BLaER1 (cell line): ENCODE data around the gene TMEM132A.

Experiments used
- H3K27ac ChIP-seq: shearing (Covaris generic); formaldehyde crosslinking; 2 replicates; pipeline ENCODE4 v1.8.1; 2022
- H3K27me3 ChIP-seq: shearing (Covaris generic); formaldehyde crosslinking; 2 replicates; pipeline ENCODE4 v1.8.1; 2022
- H3K36me3 ChIP-seq: shearing (Covaris generic); formaldehyde crosslinking; 2 replicates; pipeline ENCODE4 v1.8.1; 2022
- H3K4me1 ChIP-seq: shearing (Covaris generic); formaldehyde crosslinking; 2 replicates; pipeline ENCODE4 v1.8.1; 2022
- H3K4me2 ChIP-seq: shearing (Covaris generic); formaldehyde crosslinking; 2 replicates; pipeline ENCODE4 v1.8.1; 2022
- H3K4me3 ChIP-seq: shearing (Covaris generic); formaldehyde crosslinking; 2 replicates; pipeline ENCODE4 v1.8.1; 2022
- H3K9ac ChIP-seq: shearing (Covaris generic); formaldehyde crosslinking; 2 replicates; pipeline ENCODE4 v1.8.1; 2022
- H3K9me3 ChIP-seq: shearing (Covaris generic); formaldehyde crosslinking; 2 replicates; pipeline ENCODE4 v1.8.1; 2022
- H4K20me1 ChIP-seq: shearing (Covaris generic); formaldehyde crosslinking; 2 replicates; pipeline ENCODE4 v1.8.1; 2022
- Cebpa-rat ChIP-seq: shearing (Covaris generic); IDR thresholded peaks from 2 replicates; pipeline ENCODE4 v1.8.1; 2022

Gene TMEM132A

GRCh38 chr11:60924110-60924905 is at the start of gene TMEM132A:
TSS of gene TMEM132A (plus strand) at chr11:60924460. CDS start at chr11:60924634, 174 bp downstream.
- Histone ChIP-seq H3K27ac (peak within 1 kb of the TSS; percentile 69), H3K4me2 (peak within 1 kb of the TSS; percentile 94), H3K27me3 (peaks cover 44% of the 10 kb centered on the region), H3K9me3 (no peaks in the 10 kb centered on the region), H3K4me3 (peak within 1 kb of the TSS; percentile 82), H3K4me1 (peaks cover 58% of the 10 kb centered on the region), H3K36me3 (peaks cover 59% of the 10 kb centered on the region), H4K20me1 (peaks cover 84% of the 10 kb centered on the region), H3K9ac (peak within 1 kb of the TSS; percentile 79)
- no peak for TF ChIP-seq Cebpa-rat

- Histone ChIP-seq H3K27ac (no peak overlapping the region), H3K4me1 (peaks cover 39% of the 10 kb centered on the region), H3K9me3 (no peaks in the 10 kb centered on the region), H3K4me3 (no peak overlapping the region), H3K4me2 (no peak overlapping the region), H3K27me3 (no peaks in the 10 kb centered on the region), H3K36me3 (peaks cover 44% of the 10 kb centered on the region), H3K9ac (no peak overlapping the region), H4K20me1 (no peaks in the 10 kb centered on the region)
- no peak for TF ChIP-seq Cebpa-rat
These were observed 48.7 kb upstream of the TMEM132A start for GRCh38 chr11:60875366-60876167.

GRCh38 chr11:60876168-60876485 is 48.1 kb upstream of the TMEM132A start:
- peaks cover 38% of the 10 kb centered on the region for H3K4me1 ChIP-seq
- no peak overlapping the region for H3K9ac ChIP-seq

GRCh38 chr11:60878245-60879101 is 45.8 kb upstream of the TMEM132A start:
- Histone ChIP-seq H3K9me3 (no peaks in the 10 kb centered on the region), H3K4me2 (no peak overlapping the region), H3K27ac (no peak overlapping the region), H3K4me1 (peaks cover 14% of the 10 kb centered on the region), H3K36me3 (peaks cover 56% of the 10 kb centered on the region), H3K27me3 (no peaks in the 10 kb centered on the region), H4K20me1 (no peaks in the 10 kb centered on the region), H3K4me3 (no peak overlapping the region), H3K9ac (no peak overlapping the region)
- no peak for TF ChIP-seq Cebpa-rat

More at GRCh38 chr11:60876168-60876485, 48.1 kb upstream of the TMEM132A start:
- Histone ChIP-seq H3K9me3 (no peaks in the 10 kb centered on the region), H3K4me3 (no peak overlapping the region), H3K36me3 (peaks cover 49% of the 10 kb centered on the region), H4K20me1 (no peaks in the 10 kb centered on the region), H3K27me3 (no peaks in the 10 kb centered on the region), H3K27ac (no peak overlapping the region), H3K4me2 (no peak overlapping the region)
- no peak for TF ChIP-seq Cebpa-rat

- no peak overlapping the region for H3K27ac ChIP-seq
- no peak overlapping the region for H3K4me2 ChIP-seq
- H4K20me1 ChIP-seq = no peaks in the 10 kb centered on the region
- no peaks in the 10 kb centered on the region for H3K27me3 ChIP-seq
- H3K9ac ChIP-seq = no peak overlapping the region
- H3K36me3 ChIP-seq = peaks cover 56% of the 10 kb centered on the region
- H3K4me1 ChIP-seq = peaks cover 14% of the 10 kb centered on the region
- no peak for TF ChIP-seq Cebpa-rat
- H3K4me3 ChIP-seq = no peak overlapping the region
- no peaks in the 10 kb centered on the region for H3K9me3 ChIP-seq
These were observed 45.2 kb upstream of the TMEM132A start for GRCh38 chr11:60879104-60879503.

GRCh38 chr11:60879971-60880588 is 44.2 kb upstream of the TMEM132A start:
- Histone ChIP-seq H3K36me3 (peaks cover 49% of the 10 kb centered on the region), H3K4me1 (peaks cover 14% of the 10 kb centered on the region), H3K9me3 (no peaks in the 10 kb centered on the region), H3K4me3 (no peak overlapping the region), H3K27me3 (no peaks in the 10 kb centered on the region), H3K4me2 (peak overlapping the region; percentile 13), H3K27ac (no peak overlapping the region), H4K20me1 (no peaks in the 10 kb centered on the region), H3K9ac (no peak overlapping the region)
- TF ChIP-seq Cebpa-rat = no peak

GRCh38 chr11:60880643-60881282 is 43.5 kb upstream of the TMEM132A start:
- H3K9me3 ChIP-seq = no peaks in the 10 kb centered on the region
- H3K4me1 ChIP-seq = peaks cover 14% of the 10 kb centered on the region
- no peak overlapping the region for H3K27ac ChIP-seq
- no peaks in the 10 kb centered on the region for H3K27me3 ChIP-seq
- no peak overlapping the region for H3K4me2 ChIP-seq
- no peak overlapping the region for H3K4me3 ChIP-seq
- no peaks in the 10 kb centered on the region for H4K20me1 ChIP-seq
- TF ChIP-seq Cebpa-rat = no peak
- peaks cover 43% of the 10 kb centered on the region for H3K36me3 ChIP-seq
- H3K9ac ChIP-seq = no peak overlapping the region

GRCh38 chr11:60887556-60887955 is 36.7 kb upstream of the TMEM132A start:
- no peak overlapping the region for H3K4me2 ChIP-seq
- H3K9ac ChIP-seq = no peak overlapping the region

GRCh38 chr11:60889869-60890311 is 34.4 kb upstream of the TMEM132A start:
- no peak overlapping the region for H3K4me2 ChIP-seq
- no peaks in the 10 kb centered on the region for H4K20me1 ChIP-seq
- H3K27ac ChIP-seq = no peak overlapping the region
- H3K9me3 ChIP-seq = no peaks in the 10 kb centered on the region
- H3K4me1 ChIP-seq = no peaks in the 10 kb centered on the region
- no peak overlapping the region for H3K9ac ChIP-seq
- peaks cover 58% of the 10 kb centered on the region for H3K36me3 ChIP-seq
- H3K27me3 ChIP-seq = no peaks in the 10 kb centered on the region
- H3K4me3 ChIP-seq = no peak overlapping the region
- TF ChIP-seq Cebpa-rat = no peak

More at GRCh38 chr11:60887556-60887955, 36.7 kb upstream of the TMEM132A start:
- H3K27me3 ChIP-seq = no peaks in the 10 kb centered on the region
- H3K9me3 ChIP-seq = no peaks in the 10 kb centered on the region
- H4K20me1 ChIP-seq = no peaks in the 10 kb centered on the region
- TF ChIP-seq Cebpa-rat = no peak
- no peak overlapping the region for H3K27ac ChIP-seq
- no peak overlapping the region for H3K4me3 ChIP-seq
- no peaks in the 10 kb centered on the region for H3K4me1 ChIP-seq
- peaks cover 34% of the 10 kb centered on the region for H3K36me3 ChIP-seq
